Neural progenitor cell (in vitro differentiated cells): ENCODE measurements around the gene AMMECR1.
A peak's percentile ranks its signal among the peaks of the same experiment; 100 is the strongest.

Experiments
- CTCF ChIP-seq: fragments of 200-600 bp; sonication (generic); IDR thresholded peaks from 2 replicates; pipeline ENCODE4 v1.5.1; 2017; ENCODE audit warnings: antibody characterized with exemption, mild to moderate bottlenecking
- EZH2 ChIP-seq: fragments of 200-600 bp; sonication (generic); IDR thresholded peaks from 2 replicates; pipeline ENCODE4 v1.6.1; 2017; ENCODE audit warnings: antibody characterized with exemption, mild to moderate bottlenecking, moderate library complexity

GRCh38 chrX:110145854-110146253, 172.0 kb downstream of the AMMECR1 start:
- TF ChIP-seq EZH2 (no peak), CTCF (peak; percentile 62)
